Osteocyte (in vitro differentiated cells): ENCODE results near the gene CD300C. TPM values are rescaled to one million over a fixed set of nuclear protein-coding genes. Genes with fewer than 3 reads are reported as not detected.
A peak's percentile ranks its signal among the peaks of the same experiment; 100 is the strongest.

Experiments
- DNase-seq: peaks from one replicate; pipeline ENCODE4 v3.0.0; 2021; ENCODE audit warnings: mixed read lengths; ENCODE audit not compliant: unreplicated experiment; ENCODE audit errors: extremely low spot score
- H3K27ac Mint-ChIP-seq: one replicate; pipeline ENCODE4 v1.8.0; 2021; ENCODE audit warnings: mild to moderate bottlenecking, mixed read lengths; ENCODE audit not compliant: unreplicated experiment
- H3K27me3 Mint-ChIP-seq: one replicate; pipeline ENCODE4 v1.8.0; 2021; ENCODE audit warnings: mixed read lengths; ENCODE audit not compliant: unreplicated experiment
- H3K36me3 Mint-ChIP-seq: one replicate; pipeline ENCODE4 v1.8.0; 2021; ENCODE audit warnings: mixed read lengths; ENCODE audit not compliant: unreplicated experiment
- H3K4me1 Mint-ChIP-seq: one replicate; pipeline ENCODE4 v1.8.0; 2021; ENCODE audit warnings: mixed read lengths; ENCODE audit not compliant: unreplicated experiment
- H3K4me3 Mint-ChIP-seq: one replicate; pipeline ENCODE4 v1.8.0; 2021; ENCODE audit warnings: mild to moderate bottlenecking, moderate library complexity, mixed read lengths; ENCODE audit not compliant: unreplicated experiment
- H3K9me3 Mint-ChIP-seq: one replicate; pipeline ENCODE4 v1.8.0; 2021; ENCODE audit warnings: mixed read lengths; ENCODE audit not compliant: unreplicated experiment
- CTCF ChIP-seq: fragments of 200-600 bp; sonication (generic); IDR thresholded peaks from 2 replicates; pipeline ENCODE4 v1.5.0; 2021; ENCODE audit warnings: antibody characterized with exemption, mild to moderate bottlenecking, moderate library complexity
- total RNA-seq: library from RNA; stranded (reverse); gene quantifications from 2 replicates; pipeline ENCODE4 v1.2.1, GENCODE V29; 2021

The CD300C gene
- total RNA-seq, 1 donor from 2014 or later: not detected

- H3K27ac Mint-ChIP-seq: no peak overlapping the region
- H3K4me3 Mint-ChIP-seq: no peak overlapping the region
- TF ChIP-seq CTCF: no peak
- H3K9me3 Mint-ChIP-seq: peaks cover 9% of the 10 kb centered on the region
- DNase-seq: peak; percentile 62
- peaks cover 1% of the 10 kb centered on the region for H3K27me3 Mint-ChIP-seq
- no peaks in the 10 kb centered on the region for H3K4me1 Mint-ChIP-seq
- H3K36me3 Mint-ChIP-seq: no peaks in the 10 kb centered on the region
Measured at GRCh38 chr17:74516561-74517328, 29.2 kb downstream of the CD300C start.

- H3K27ac Mint-ChIP-seq: no peak overlapping the region
- H3K36me3 Mint-ChIP-seq: no peaks in the 10 kb centered on the region
- TF ChIP-seq CTCF: no peak
- peaks cover 6% of the 10 kb centered on the region for H3K27me3 Mint-ChIP-seq
- no peaks in the 10 kb centered on the region for H3K4me1 Mint-ChIP-seq
- peaks cover 9% of the 10 kb centered on the region for H3K9me3 Mint-ChIP-seq
- peak; percentile 40 for DNase-seq
- H3K4me3 Mint-ChIP-seq: no peak overlapping the region
Measured at GRCh38 chr17:74515941-74516340, 30.0 kb downstream of the CD300C start.

DNA sequence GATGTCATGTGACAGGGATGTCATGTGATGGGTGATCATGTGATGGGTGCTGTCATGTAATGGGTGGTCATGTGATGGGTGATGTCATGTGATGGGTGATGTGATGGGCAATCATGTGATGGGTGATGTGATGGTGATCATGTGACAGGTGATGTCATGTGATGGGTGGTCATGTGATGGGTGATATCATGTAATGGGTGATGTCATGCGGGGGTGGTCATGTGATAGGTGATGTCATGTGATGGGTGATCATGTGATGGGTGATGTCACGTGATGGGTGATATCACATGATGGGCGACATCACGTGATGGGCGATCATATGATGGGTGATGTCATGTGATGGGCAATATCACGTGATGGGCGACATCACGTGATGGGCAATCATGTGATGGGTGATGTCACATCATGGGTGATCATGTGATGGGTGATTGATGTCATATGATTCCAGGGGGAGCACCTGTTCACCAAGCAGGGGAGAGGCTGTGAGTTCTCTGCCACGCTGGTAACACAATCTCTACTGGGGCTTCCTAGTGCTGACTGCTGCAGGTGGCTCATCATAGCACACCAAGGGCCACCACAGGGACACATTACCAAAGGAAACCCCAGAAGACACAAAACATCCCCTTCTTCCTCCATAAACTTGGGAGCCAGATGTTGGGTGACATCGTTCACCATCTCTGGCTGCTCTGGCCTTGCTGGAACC, 31.1 kb downstream of the CD300C start:
- Mint-ChIP-seq H3K4me3 (no peak overlapping the region), H3K9me3 (peaks cover 9% of the 10 kb centered on the region), H3K27me3 (peaks cover 6% of the 10 kb centered on the region), H3K4me1 (no peaks in the 10 kb centered on the region), H3K27ac (peak overlapping the region; percentile 48), H3K36me3 (no peaks in the 10 kb centered on the region)
- no peak for TF ChIP-seq CTCF
- DNase-seq: peak; percentile 69

GRCh38 chr17:74513987-74514631, 31.8 kb downstream of the CD300C start:
- Mint-ChIP-seq H3K36me3 (no peaks in the 10 kb centered on the region), H3K27ac (peak overlapping the region; percentile 48), H3K9me3 (peaks cover 9% of the 10 kb centered on the region), H3K4me1 (no peaks in the 10 kb centered on the region), H3K4me3 (no peak overlapping the region), H3K27me3 (peaks cover 8% of the 10 kb centered on the region)
- DNase-seq: peak; percentile 51
- no peak for TF ChIP-seq CTCF

- Mint-ChIP-seq H3K27me3 (peaks cover 18% of the 10 kb centered on the region), H3K4me3 (no peak overlapping the region), H3K4me1 (no peaks in the 10 kb centered on the region), H3K36me3 (no peaks in the 10 kb centered on the region), H3K27ac (no peak overlapping the region), H3K9me3 (peaks cover 9% of the 10 kb centered on the region)
- TF ChIP-seq CTCF: no peak
- peak; percentile 30 for DNase-seq
Measured at GRCh38 chr17:74512624-74513091, 33.3 kb downstream of the CD300C start.
